ENCODE results near the gene GPR21.

GPR21 gene

DNA sequence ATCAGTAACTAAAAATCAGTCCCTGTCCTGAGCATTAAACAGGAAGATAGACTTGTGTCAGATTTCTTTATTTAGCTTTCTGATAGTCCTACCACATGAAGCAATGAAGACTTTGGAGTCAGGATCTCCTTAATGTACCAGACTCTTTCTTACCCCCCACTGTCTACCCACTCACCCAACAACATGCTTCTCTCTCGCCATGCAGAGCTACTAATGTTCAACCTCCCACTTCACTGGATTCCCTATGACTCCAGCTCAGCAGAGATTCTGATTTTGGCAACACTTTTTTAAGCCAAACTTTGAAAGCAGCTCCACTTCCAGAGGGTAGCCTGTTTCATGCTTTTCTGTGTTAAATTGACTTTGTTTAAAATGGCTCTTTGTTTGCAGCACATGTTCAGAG lies 50.8 kb downstream of the GPR21 start:
- in situ Hi-C loops (cut with MboI; ENCODE audit: low pct_unique_long_range_greater_than_20kb, low sequenced_read_pairs, unreplicated experiment): loop anchor here (5.0 to 10.0 kb wide), 2 partner anchors 141 to 268 kb away; no protein-coding TSS in a partner anchor

More for the DNA sequence above, 50.8 kb downstream of the GPR21 start:
- TF ChIP-seq, protein P1, sequence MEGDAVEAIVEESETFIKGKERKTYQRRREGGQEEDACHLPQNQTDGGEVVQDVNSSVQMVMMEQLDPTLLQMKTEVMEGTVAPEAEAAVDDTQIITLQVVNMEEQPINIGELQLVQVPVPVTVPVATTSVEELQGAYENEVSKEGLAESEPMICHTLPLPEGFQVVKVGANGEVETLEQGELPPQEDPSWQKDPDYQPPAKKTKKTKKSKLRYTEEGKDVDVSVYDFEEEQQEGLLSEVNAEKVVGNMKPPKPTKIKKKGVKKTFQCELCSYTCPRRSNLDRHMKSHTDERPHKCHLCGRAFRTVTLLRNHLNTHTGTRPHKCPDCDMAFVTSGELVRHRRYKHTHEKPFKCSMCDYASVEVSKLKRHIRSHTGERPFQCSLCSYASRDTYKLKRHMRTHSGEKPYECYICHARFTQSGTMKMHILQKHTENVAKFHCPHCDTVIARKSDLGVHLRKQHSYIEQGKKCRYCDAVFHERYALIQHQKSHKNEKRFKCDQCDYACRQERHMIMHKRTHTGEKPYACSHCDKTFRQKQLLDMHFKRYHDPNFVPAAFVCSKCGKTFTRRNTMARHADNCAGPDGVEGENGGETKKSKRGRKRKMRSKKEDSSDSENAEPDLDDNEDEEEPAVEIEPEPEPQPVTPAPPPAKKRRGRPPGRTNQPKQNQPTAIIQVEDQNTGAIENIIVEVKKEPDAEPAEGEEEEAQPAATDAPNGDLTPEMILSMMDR (IDR thresholded peaks at IDR 0.05; ENCODE audit: extremely low read depth, insufficient read depth, missing control alignments): no peak
- no peak for DNase-seq (ENCODE audit: low spot score)

Data from GM13977 (cell line).